GM18499 (cell line): ENCODE results near the gene PPM1M.

Source experiments
- ATAC-seq: cut with Tn5 transposase; IDR thresholded peaks from one replicate; pipeline ENCODE4 v1.9.1; 2021; ENCODE audit warnings: moderate number of reproducible peaks; ENCODE audit not compliant: insufficient read depth, unreplicated experiment

The PPM1M gene

DNA sequence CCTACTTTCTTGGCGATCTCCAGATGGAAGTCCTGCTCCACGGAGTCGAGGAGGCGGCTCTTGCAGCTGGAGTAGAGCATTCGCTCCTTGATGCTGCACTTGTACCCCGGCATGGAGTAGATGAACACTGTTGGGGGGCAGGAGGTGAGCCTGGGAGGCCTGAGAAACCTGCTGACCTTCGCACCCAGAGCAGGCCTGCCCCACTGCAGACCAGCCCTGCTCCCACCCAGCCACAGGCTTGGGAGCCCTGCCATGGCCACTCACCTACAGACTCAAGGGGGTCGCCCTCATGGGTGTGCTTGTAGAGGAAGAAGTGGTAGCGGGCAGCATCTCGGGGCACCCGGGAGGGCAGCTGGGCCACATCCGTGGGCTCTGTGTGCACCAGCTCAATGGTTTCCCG lies 15.9 kb upstream of the PPM1M start:
- ATAC-seq: no peak

DNA sequence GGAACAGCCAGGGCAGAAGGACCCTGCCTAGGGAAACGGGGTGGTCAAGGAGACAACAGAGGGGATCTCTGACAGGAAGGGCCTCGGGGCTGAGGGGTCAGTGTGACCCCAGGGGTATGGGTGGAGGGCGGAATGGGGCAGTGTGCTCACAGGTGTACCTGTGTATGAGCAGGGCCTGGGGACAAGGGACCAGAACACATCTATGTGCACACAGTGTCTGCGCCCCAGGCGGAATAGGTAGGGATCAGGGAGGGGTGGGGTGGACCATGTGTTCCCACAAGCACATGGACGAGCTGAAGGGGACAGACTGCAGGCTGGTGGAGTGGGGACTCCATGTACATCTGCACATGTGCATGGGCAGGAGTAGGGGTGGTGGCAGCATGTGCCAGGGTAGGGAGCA lies 15.1 kb upstream of the PPM1M start:
- no peak for ATAC-seq

DNA sequence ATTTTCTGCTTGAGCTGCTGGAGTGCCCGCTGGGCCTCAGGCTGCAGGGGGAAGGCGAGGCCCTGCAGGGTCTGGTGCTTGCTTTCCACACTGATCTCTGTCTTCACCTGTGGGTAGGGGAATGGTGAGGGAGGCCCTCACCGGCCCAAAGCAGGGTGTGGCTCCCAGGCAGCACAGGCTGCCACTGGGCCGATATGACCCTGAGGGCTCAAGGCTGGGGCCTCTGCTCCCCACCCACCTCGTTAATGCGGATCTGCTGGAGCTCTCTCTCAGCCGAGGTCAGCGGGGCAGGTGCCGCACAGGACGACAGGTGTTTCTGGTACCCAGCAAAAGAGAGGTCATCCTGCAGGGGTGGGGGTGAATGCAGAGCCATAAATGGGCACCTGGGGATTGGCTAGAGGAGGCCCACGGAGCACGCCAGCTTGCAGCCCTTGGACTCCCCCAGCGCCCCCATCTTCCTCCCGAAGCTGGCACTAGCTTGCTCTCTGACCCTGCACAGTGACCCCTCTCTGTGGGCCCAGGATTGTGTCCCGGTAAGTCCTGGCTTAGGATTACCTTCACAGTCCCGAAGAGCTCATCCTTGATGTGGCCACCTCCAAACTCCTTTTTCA lies 14.6 kb upstream of the PPM1M start:
- no peak for ATAC-seq

DNA sequence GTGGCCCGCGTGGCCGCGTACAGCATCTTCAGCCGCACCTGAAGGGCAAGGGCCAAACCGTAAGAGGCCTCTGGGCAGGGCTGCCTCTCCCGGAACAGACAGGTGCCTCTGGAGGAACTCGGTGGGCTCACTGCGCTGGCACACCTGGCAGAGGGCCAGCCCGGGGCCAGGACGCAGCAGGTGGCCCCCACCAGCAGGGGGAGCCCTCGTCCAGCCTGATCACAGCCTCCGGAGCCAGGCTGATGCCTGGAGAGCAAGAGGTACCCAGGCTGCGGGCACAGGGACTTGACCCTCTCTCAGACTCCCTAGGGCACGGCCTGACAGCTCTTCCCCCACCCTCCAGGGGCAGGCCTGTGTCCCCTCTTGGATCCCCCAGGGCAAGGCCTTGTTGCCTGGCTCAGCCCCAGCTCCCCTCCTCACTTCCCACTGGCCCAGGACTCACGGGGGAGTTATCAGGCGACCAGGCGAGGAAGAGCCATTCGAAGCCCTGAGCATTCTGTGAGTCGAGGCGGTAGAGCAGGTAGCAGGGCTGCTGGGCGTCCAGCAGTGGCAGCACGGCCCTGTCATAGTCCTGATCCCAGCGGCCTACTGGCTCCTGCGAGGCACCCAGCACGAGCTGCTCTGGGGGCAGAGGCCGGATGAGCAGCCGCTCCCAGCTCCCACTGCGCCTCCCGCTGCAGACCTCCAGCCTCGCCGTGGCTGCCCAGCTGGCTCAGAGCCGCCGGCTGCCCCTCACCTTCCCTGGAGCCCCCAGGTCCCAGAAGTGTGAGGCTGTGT lies 13.9 kb upstream of the PPM1M start:
- ATAC-seq: no peak

GRCh38 chr3:52232279-52233107 lies 13.1 kb upstream of the PPM1M start:
- ATAC-seq: no peak

DNA sequence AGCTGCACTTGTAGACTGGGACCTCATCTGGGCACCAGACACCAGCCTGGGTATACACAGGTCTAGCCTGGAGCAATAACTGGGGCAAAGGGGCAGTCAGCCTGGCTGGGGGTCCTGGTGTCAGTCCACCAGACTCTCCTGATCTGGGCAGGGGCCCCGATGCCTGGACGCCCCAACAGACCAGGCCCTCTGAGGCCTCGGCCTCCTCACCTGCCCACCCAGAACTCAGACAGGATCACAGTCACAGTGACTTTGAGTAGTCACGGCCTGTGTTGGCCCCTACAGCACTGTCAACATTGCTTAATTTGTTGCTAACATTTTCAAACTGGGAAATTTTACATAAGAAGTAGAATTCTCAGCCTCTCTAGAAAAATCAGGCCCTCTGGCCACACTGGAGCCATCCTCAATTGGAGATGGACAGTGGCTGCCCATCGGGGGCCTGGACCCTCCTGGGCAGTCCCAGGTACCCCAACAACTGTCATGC lies 12.4 kb upstream of the PPM1M start:
- ATAC-seq: no peak

- no peak for ATAC-seq
Measured at GRCh38 chr3:52233968-52234367, 11.6 kb upstream of the PPM1M start.

GRCh38 chr3:52234516-52235447 lies 10.8 kb upstream of the PPM1M start:
- no peak for ATAC-seq

DNA sequence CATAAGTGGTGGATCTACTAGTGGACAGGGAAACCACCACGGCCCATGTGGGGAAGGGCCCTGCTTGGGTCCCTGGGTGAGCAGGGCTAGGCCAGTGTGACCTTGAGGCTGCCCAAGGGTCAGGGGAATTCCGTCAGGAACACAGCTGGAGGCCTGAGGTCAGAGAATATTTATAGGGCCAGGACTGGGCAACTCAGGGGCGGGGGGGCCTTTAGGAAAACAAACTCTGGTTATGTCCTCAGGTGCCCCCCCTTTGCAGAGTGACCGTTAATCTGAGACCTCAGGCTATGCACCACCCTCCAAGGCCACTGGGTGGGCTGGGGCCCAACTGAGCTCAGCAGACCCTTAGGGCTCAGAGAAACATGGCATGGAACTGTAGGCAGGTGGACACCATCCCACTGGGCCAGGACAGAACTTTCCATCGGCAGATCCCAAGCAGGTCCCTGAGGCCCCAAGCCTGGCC lies 9.1 kb upstream of the PPM1M start:
- ATAC-seq: no peak

DNA sequence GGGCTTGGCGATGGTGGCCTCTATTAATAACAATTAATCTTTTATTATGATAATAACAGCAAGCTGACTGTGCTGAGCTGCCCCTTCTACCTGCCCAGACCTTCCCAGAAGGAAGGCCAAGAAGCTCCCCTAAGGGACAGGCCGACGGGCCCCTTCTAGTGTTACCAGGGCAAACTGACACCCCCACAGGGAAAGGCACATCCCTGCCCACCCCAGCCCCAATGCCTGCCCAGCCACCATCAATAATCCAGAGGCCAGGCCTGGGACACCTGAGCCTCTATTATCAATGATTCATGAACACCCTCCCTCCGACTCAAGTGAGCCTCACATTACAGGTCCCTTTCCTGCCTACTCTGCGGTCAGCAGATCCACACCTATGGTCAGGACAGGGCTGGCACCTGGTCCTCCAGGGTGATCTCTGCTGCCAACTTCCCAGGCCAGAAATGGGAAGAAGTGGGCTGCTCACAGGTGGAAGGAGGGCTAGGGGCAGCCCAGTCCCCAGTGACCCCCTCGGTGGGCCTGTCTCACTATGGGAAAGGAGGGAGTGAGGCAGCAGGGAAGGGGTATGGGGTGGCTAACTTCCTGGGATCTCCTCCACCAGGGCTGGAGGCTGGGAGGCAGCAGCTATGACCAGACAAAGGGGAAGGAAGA lies 8.4 kb upstream of the PPM1M start:
- no peak for ATAC-seq

DNA sequence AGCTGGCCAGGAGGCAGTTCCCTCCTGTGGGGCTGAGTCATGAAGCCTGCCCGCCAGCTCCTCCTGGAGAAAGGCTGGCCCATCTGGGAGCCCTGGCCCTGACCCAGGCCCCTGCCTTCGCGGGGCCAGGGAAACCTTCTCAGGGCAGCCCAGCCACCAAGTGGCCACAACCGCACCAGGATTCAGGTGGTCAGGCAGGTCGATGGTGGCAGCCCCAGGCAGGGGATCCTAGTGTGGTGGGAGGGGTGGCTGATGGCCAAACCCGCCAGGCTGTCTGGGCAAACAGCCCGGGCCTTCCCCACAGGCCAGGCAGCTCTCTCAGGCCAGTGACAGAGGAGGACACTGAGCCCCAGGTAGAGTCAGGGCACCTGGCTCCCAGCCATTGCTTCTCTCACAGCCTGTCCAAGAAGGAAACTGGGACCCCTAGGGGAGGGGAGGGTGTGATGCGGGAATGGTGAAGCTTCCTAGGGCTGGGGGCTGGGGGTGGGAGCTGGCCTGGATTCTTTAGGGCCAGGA lies 7.8 kb upstream of the PPM1M start:
- ATAC-seq: no peak

DNA sequence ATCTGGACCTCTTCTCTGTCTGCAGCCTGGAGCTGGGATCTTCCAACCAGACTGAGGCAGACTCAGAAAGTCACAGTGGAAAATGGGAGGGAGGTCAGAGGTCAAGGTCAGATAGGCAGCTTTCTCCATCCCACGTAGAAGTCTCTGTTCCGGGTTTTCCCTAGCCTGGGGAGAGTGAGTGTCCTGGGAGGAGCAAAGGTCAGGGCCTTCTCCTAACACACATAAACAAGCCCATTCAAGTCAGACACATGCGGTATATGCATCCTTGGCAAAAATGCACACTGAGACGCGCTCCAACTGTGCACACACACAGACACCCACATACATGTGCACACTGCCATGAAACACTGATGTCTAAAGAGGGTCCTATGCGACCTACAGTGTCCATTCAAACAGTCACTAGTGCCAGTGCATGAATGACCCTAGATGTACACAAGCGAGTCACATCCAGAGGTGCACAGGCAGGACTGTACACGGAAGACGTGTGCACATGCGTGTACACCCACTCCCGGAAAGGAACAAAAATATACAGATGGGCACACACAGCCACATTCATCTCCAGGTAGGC lies 7.3 kb upstream of the PPM1M start:
- no peak for ATAC-seq

DNA sequence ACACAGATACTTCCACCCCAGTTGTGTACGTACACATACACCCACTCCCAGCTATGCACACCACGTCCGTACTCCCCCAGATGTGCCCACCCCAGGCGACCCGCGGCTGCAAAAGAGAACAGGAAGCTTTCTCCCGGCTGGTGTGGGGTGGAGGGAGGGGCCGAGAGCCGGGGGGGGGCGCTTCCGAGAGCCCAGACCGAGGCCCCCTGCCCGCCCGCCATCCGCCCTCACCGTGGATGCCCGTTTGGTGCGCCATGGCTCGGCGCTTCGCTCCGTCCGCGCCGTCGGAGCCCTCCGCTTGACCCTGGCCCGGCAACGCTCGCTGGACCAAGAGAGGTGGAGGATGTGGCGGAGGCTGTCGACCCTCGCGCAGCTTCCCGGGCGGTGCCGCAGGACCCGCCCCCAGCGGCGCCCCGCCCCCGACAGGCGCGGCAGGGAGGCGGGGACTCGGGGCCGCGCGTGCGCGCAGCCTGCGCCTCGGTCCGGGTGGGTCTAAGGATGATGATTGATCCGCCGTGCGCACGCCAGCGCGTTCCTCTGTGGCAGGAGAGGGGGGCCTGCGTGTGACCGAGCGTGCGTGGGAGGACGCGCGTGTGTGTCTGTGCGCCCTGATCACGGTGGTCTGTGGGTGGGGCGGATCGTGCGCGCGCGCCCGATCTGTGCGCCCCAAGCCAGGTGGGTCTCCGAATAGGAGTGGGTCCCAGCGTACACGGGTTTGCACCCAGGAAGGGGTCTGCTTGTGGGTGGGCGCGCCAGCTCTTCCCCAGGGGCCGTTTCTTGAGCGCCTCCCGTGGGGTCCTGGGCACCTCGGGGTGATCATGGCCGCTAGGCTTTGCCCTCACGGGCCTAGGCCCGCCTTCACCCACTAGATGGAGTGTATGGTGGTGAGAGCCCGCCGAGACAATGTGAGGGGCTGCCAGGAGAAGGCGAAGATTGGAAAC lies 6.5 kb upstream of the PPM1M start, which contains the start of gene TWF2:
TSS of gene TWF2 (minus strand) at position 398 of the 941 bp plus-strand sequence. CDS start at position 256, 142 bp downstream.
- ATAC-seq: no peak

DNA sequence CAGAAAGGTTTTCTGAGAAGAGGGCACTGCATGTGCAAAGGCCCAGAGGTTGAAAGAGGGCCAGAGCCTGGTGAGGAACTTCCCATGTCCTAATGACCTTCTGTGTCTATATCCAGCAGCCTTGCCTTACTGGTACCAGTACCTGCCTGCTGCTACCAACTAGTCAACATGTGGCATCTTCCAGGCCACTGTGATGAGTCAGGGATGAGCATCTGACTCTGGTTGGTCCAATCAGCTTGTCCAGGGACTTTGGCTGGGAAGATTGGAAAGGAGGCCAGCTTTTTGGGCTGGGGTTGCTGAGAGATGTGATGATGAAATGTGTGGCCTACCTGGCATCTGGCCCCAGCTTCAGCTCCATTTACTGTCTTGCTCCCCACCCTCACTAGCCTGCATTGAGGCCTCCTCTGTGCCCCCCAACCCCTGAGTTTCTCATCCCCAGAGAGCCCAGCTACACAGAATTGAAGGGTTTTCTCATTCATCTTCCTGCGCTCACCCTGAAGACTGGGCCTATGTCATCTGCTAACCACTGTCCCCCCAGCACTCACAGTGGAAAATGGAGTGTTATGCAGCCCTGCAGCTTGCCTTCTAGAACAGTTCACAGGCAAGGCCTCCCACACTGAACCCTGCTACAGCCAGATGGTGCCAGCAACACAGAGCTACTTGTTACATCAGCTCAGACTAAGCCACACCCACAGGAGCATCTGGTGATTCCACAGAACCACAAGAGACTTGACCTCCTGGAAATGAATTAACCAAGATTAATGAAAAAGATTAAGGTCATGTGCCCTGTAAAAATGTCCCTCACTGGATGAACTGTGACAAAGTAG lies 5.3 kb upstream of the PPM1M start:
- no peak for ATAC-seq

DNA sequence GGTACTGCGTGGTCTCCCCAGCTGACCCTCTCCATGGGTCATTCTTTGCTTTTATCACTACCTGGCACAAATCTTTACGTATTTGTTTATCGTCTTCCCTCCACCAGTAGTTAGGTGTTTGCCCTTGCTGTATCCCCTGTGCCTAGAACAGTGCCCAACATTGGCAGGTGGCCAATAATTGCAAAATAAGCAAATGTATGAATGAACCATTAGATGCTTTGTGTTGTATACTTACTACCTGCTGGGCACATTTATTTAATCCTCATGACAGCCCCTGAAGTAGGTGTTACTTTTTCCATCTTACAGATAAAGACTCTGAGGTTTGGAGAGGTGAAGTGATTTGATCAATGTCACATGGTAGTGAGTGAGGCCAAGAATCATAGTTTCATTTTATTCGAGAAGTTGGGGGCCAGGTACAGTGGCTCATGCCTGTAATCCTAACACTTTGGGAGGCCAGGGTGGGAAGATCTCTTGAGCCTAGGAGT lies 4.6 kb upstream of the PPM1M start:
- ATAC-seq: no peak

DNA sequence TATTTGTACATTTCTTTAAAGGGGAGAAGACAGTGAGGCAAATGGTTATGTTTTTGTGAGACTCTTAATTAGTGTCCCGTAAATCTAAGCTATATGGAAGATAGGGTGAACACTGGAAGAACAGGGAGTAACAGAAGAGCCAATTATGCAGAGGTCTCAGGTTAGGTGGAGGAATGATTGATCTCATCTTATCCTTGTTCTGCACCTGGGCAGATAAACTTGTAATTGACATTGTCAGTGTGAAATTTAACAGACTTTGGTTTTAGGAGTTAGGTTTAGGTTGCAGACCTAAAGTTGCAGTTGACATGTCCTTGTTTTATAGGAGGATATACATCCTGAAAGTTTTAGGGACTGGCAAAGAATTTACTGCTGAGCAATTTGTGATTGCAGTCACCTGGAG lies 3.5 kb upstream of the PPM1M start:
- ATAC-seq: no peak
